ENCODE results near the gene GTPBP6.
"Not testable (repeated sequence)": the region's sequence is repeated elsewhere in the genome, so short reads cannot be mapped to it uniquely, and the experiment has no call there.

- TF ChIP-seq CTCF (IDR thresholded peaks at IDR 0.05; ENCODE audit: extremely low read depth in 1 of 2, insufficient read depth in 1 of 2, low read depth in 1 of 2, low read length in 2 of 2); POLR2A (IDR thresholded peaks at IDR 0.05; ENCODE audit: low read depth, low read length); JUN (IDR thresholded peaks at IDR 0.05; ENCODE audit: borderline replicate concordance, insufficient read depth, insufficient read length, low read depth); GATA2 (IDR thresholded peaks at IDR 0.05; ENCODE audit: insufficient read depth, insufficient read length, low read depth, low read length); MAX (IDR thresholded peaks at IDR 0.05; ENCODE audit: insufficient read depth, insufficient read length); POLR2AphosphoS5 (IDR thresholded peaks at IDR 0.05; ENCODE audit: insufficient read depth, low read depth, low read length); MYC (IDR thresholded peaks at IDR 0.05; ENCODE audit: low read depth, low read length): not testable (repeated sequence)
Observed at GRCh38 chrX:305781-306613, 12.6 kb downstream of the GTPBP6 start.
